GM19372 (cell line): ENCODE data around the gene KLHL33.

Source experiments
- ATAC-seq: cut with Tn5 transposase; IDR thresholded peaks from one replicate; pipeline ENCODE4 v1.9.1; 2021; ENCODE audit warnings: mild to moderate bottlenecking, low read depth, moderate library complexity; ENCODE audit not compliant: unreplicated experiment

The KLHL33 gene

DNA sequence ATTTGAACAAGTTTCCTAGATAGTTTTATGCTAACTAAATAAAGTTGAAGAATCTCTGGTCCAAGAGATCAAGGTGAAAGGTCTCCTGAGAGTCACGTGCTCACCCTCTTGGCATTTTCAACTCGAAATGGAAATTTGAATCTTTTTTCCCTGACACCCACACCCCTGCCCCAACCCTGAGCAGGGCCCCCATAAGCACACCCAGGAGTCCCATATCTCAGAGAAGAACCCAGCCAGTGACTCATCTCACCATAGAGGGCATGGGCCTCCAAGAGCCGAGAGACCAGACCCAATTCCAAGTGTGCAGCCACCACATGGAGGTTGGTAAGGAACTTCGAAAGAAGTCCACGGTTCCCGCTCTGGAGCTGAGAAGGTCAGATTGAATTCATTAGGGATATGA is 55.3 kb downstream of the KLHL33 start:
- no peak for ATAC-seq

DNA sequence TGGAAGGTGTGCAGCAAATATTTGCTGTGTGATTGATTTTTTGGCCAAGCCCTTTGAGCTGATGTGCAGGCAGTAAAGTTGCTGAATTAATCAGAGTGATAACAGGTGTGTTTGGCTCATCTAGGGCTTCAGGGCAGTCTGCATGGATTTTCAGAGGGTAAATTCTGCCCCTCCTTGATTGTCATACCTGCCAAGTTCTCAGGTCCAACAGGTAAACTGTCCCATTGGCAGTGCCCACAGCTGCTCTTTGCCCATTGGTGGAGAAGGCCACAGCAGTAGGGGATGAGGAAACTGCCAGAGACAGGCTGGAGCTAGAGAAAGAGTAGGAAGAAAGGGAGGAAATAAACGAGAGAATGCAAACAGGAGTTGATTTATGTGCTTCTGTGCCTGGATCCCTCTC is 56.2 kb downstream of the KLHL33 start:
- no peak for ATAC-seq

DNA sequence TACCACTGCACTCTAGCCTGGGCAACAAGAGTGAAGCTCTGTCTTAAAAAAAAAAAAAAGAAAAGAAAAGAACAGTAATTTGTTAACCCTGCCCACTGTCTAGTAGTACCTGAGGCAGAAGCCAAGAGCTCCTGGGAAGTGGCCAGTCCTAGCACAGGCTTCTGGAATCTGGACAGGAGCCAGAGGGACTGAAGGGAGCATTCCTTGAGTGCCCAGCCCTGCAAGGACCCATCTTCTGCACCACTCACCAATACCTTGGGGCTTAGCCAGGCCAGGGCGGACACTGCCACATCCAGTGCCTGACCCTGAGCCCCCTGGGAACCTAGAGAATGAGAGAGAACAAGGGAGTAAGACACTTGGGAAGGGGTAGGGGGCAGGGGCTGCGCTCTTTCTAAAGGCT is 58.8 kb downstream of the KLHL33 start:
- no peak for ATAC-seq

DNA sequence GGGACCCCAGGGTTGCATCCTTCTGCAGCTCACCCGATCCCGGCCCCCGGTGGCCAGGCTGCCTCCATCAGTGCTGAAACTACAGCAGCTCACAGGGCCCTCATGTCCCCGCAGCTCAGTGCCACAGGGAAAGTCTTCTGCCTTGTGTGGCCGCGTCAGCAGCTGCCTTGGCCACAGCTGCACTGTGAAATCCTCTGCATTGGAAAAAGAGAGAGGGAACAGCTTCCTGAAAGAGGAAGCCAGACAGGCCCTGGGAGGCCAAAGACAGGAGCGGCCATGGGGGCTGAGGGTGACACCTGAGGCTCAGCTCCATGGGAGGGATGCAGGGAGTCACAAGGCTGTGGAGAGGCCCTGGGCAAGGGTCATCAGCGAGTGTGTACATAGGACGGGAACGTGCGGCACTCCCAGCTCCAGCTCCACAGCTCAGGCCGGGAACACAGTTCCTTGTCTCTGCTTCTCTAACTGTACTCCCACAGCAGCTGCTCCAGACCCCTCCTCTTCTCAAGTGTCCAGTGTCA is 59.8 kb downstream of the KLHL33 start:
- ATAC-seq = no peak
